ENCODE measurements around the gene MADCAM1.
"Not testable (repeated sequence)": the region's sequence is repeated elsewhere in the genome, so short reads cannot be mapped to it uniquely, and the experiment has no call there.

MADCAM1 gene

GRCh38 chr19:496112-496665 is at the start of gene MADCAM1:
Gene MADCAM1 (plus strand): TSS chr19:496486. CDS start chr19:496500, 14 bp downstream.
- no peak for FAIRE-seq

- FAIRE-seq = no peak
Observed at GRCh38 chr19:447064-447426, 49.2 kb upstream of the MADCAM1 start.

- no peak for FAIRE-seq
Observed at GRCh38 chr19:447816-448560, 48.3 kb upstream of the MADCAM1 start.

- no peak for FAIRE-seq
Observed at GRCh38 chr19:449916-450315, 46.4 kb upstream of the MADCAM1 start.

GRCh38 chr19:450912-451481 is 45.3 kb upstream of the MADCAM1 start:
- FAIRE-seq = not testable (repeated sequence)

GRCh38 chr19:452829-453228 is 43.5 kb upstream of the MADCAM1 start:
- FAIRE-seq = no peak

GRCh38 chr19:453606-454005 is 42.7 kb upstream of the MADCAM1 start:
- FAIRE-seq = no peak

GRCh38 chr19:455031-455705 is 41.1 kb upstream of the MADCAM1 start:
- no peak for FAIRE-seq

- FAIRE-seq = no peak
Observed at GRCh38 chr19:455851-456546, 40.3 kb upstream of the MADCAM1 start.

GRCh38 chr19:456547-457110 is 39.7 kb upstream of the MADCAM1 start:
- FAIRE-seq = no peak

GRCh38 chr19:457636-458035 is 38.6 kb upstream of the MADCAM1 start:
- FAIRE-seq = no peak

GRCh38 chr19:458091-459042 is 37.9 kb upstream of the MADCAM1 start:
- no peak for FAIRE-seq

- FAIRE-seq = no peak
Observed at GRCh38 chr19:459724-460511, 36.4 kb upstream of the MADCAM1 start.

- no peak for FAIRE-seq
Observed at GRCh38 chr19:460877-461720, 35.2 kb upstream of the MADCAM1 start, which contains the start of gene SHC2. Gene SHC2 (minus strand): TSS chr19:461033. CDS start chr19:460996, 37 bp downstream.

GRCh38 chr19:461721-462551 is 34.4 kb upstream of the MADCAM1 start:
- FAIRE-seq = no peak

GRCh38 chr19:463483-464207 is 32.6 kb upstream of the MADCAM1 start:
- FAIRE-seq = no peak

GRCh38 chr19:464208-464545 is 32.1 kb upstream of the MADCAM1 start:
- FAIRE-seq = no peak
